A549 (cell line): ENCODE measurements around the gene NFKBIZ.

Experiments
- BCL3 ChIP-seq: fragments of >200 bp; sonication (Bioruptor Twin); formaldehyde crosslinking; IDR thresholded peaks from 3 replicates; pipeline ENCODE4 v1.6.1; 2016
- BHLHE40 ChIP-seq: IDR thresholded peaks from 2 replicates; pipeline ENCODE4 v1.6.1; 2012; ENCODE audit warnings: low read depth, low read length, inconsistent platforms
- CEBPB ChIP-seq, 2 experiments: fragments of >200 bp in 1 of 2; sonication (Bioruptor Twin) in 1 of 2; formaldehyde crosslinking in 1 of 2; IDR thresholded peaks; 2 replicates each; pipeline ENCODE4 v1.6.1; 2012 to 2016
- CHD4 ChIP-seq: fragments of 200-600 bp; sonication (generic); IDR thresholded peaks from 2 replicates; pipeline ENCODE4 v1.6.1; 2016; ENCODE audit warnings: antibody characterized with exemption, mild to moderate bottlenecking, borderline replicate concordance
- CTCF ChIP-seq: fragments of >200 bp; sonication (Bioruptor Twin); formaldehyde crosslinking; IDR thresholded peaks from 3 replicates; pipeline ENCODE4 v1.5.1; 2016
- ELK1 ChIP-seq: fragments of 150-350 bp; IDR thresholded peaks from 2 replicates; pipeline ENCODE4 v1.6.1; 2014; ENCODE audit warnings: low read depth, mild to moderate bottlenecking, low read length
- EP300 ChIP-seq, 2 experiments: fragments of >200 bp; sonication (Bioruptor Twin); formaldehyde crosslinking; IDR thresholded peaks; 2 replicates in 1 of 2; 3 replicates in 1 of 2; pipeline ENCODE4 v1.6.1; 2016 to 2017
- HMGXB4 ChIP-seq: fragments of 250-450 bp; sonication (Bioruptor Pico); IDR thresholded peaks from 2 replicates; pipeline ENCODE4 v1.5.0; 2021; ENCODE audit warnings: mild to moderate bottlenecking, moderate library complexity, borderline replicate concordance
- HOXA7 ChIP-seq: fragments of 250-450 bp; sonication (Bioruptor Pico); IDR thresholded peaks from 2 replicates; pipeline ENCODE4 v1.5.0; 2020; ENCODE audit warnings: mild to moderate bottlenecking, moderate library complexity
- JUN ChIP-seq, 2 experiments: fragments of >200 bp; sonication (Bioruptor Twin); formaldehyde crosslinking; IDR thresholded peaks; 2 replicates in 1 of 2; 3 replicates in 1 of 2; pipeline ENCODE4 v1.6.1; 2016 to 2017
- JUNB ChIP-seq: fragments of >200 bp; sonication (Bioruptor Twin); formaldehyde crosslinking; IDR thresholded peaks from 2 replicates; pipeline ENCODE4 v1.6.1; 2016
- MYC ChIP-seq: IDR thresholded peaks from 2 replicates; pipeline ENCODE4 v1.6.1; 2012; ENCODE audit warnings: mild to moderate bottlenecking, inconsistent platforms, low read length, improper control_type of control experiment, borderline replicate concordance
- PBX3 ChIP-seq: IDR thresholded peaks from 2 replicates; pipeline ENCODE4 v1.6.1; 2012
- RNF2 ChIP-seq: fragments of 200-600 bp; sonication (generic); IDR thresholded peaks from 2 replicates; pipeline ENCODE4 v1.6.1; 2016; ENCODE audit warnings: low read depth, mild to moderate bottlenecking, antibody characterized with exemption, moderate library complexity, borderline replicate concordance

GRCh38 chr3:101825904-101826445 is 23.3 kb upstream of the NFKBIZ start:
- no peak for TF ChIP-seq CTCF
- TF ChIP-seq BHLHE40, result no peak
- TF ChIP-seq EP300 (IDR thresholded peaks at IDR 0.05), result no peak
- TF ChIP-seq BCL3, result no peak
- TF ChIP-seq JUNB, result no peak
- TF ChIP-seq ELK1, result no peak
- no peak for TF ChIP-seq JUN (IDR thresholded peaks at IDR 0.05)
- no peak for TF ChIP-seq HOXA7 (CRISPR knock-in tag)
- no peak for TF ChIP-seq MYC
- TF ChIP-seq PBX3, result no peak
- no peak for TF ChIP-seq CHD4
- no peak for TF ChIP-seq CEBPB (IDR thresholded peaks at IDR 0.05)
- TF ChIP-seq RNF2, result no peak
- no peak for TF ChIP-seq HMGXB4
